Renal pelvis (tissue), 12 donors: ENCODE results near the gene TEX13A. TPM values are rescaled to one million over a fixed set of nuclear protein-coding genes. Genes with fewer than 3 reads are reported as not detected.
A peak's percentile ranks its signal among the peaks of the same experiment; 100 is the strongest.
"Not testable (repeated sequence)": the region's sequence is repeated elsewhere in the genome, so short reads cannot be mapped to it uniquely, and the experiment has no call there.

Source experiments
- DNase-seq: peaks from one replicate; pipeline ENCODE4 v3.0.0-alpha.2; 2013
- long read RNA-seq, 16 experiments: transcript quantifications; one replicate each; lab custom pipeline, GENCODE V29; 2026
- polyA plus RNA-seq, 3 donors: library from polyadenylated mRNA; unstranded; fragments of 120-200 nt; gene quantifications; one replicate each; pipeline ENCODE4 v1.2.1, GENCODE V29; 2013; ENCODE audit not compliant: insufficient read length in 3 of 3

The TEX13A gene
- polyA plus RNA-seq: not detected
- long read RNA-seq, donor 1: 0 reads
- long read RNA-seq, donor 2: 0 reads
- long read RNA-seq, donor 3: 0 reads
- long read RNA-seq, donor 4: 0 reads
- long read RNA-seq, donor 5: 0 reads
- long read RNA-seq, donor 6: 0 reads
- long read RNA-seq, donor 7: 0 reads
- long read RNA-seq, donor 8: 0 reads
- long read RNA-seq, donor 9: 0 reads
- long read RNA-seq, donor 10: 0 reads
- long read RNA-seq, donor 11: 0 reads
- long read RNA-seq, donor 12: 0 reads
- long read RNA-seq, donor 13: 0 reads
- long read RNA-seq, donor 14: 0 reads
- long read RNA-seq, donor 15: 0 reads
- long read RNA-seq, donor 16: 0 reads

GRCh38 chrX:105220636-105221035 lies at the start of gene TEX13A:
TSS of gene TEX13A (minus strand) at chrX:105220694. CDS start at chrX:105220397, 297 bp downstream.
- no peak for DNase-seq

DNA sequence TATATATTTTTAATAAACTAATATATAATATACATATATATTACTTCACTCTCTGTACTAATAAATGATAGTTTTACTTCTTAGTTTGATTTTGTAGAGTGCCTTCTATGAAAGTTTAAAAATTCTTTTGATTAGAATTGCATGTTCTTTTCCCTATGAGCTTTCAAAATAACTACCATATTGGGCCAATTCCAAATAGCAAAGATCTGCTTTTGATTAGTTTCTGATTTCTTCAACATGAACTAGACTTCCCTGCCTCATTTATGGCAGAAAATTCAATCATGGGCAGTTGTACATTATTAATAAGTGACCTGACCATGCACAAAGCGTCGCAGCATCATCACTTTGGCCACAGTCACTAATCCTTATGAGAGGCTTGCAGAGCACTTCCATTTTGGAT lies 48.9 kb upstream of the TEX13A start:
- DNase-seq: no peak

DNA sequence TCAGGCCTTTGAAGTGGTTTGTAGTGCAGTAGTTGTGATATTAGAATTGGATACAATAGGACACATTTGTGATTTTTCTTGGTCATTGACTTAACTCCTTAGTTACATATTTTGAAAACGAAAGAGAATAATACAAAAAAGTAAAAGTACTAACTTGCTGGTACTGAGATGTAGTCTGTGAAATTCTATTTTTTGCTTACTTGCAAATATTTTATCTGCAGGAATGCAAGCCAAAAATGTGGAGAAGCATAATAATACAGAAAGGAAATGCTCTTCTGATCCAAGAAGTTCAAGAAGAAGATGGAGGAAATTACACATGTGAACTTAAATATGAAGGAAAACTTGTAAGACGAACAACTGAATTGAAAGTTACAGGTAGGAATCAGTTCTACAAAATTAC lies 46.7 kb upstream of the TEX13A start:
- no peak for DNase-seq

GRCh38 chrX:105266456-105266855 lies 46.0 kb upstream of the TEX13A start:
- DNase-seq: no peak

DNA sequence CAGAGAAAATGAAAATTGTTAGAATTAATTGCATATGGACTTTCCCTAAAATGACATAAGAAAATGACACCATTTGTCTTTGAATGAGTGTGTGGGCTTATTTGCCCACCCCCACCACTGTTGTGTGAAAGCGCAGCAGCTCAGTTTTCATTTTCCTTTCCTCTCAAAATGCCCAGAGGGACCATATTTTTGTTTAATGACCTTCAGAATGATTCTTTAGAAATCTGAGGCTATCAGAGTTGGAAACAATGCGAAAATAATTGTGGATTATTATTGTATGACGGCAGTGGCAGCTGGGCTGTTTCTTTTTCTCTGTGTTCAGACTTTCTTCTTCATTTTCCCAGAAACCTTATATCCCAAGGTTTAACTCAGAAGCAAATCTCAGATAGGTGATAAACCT lies 44.6 kb upstream of the TEX13A start:
- peak; percentile 23 for DNase-seq

GRCh38 chrX:105263801-105264200 lies 43.3 kb upstream of the TEX13A start:
- no peak for DNase-seq

DNA sequence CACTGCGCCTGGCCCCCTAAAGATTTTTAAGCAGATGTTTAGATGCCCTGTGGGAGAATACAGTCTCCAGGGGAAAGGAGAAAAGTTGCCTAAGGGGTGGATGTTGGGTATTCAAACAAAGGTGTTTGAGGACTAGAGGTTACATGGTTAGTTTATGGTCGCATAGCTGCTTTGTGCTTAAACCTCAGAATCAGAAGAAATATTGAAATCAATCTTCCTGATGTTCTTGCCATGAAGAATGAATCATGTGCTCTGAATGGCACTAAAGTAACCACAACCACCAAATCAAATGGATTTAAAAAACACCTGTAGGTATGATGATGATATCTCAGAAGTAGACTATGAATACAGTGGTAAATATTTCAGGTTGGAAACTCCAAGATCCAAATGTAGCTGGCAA lies 42.7 kb upstream of the TEX13A start:
- no peak for DNase-seq

GRCh38 chrX:105260291-105261043 lies 40.0 kb upstream of the TEX13A start:
- no peak for DNase-seq

DNA sequence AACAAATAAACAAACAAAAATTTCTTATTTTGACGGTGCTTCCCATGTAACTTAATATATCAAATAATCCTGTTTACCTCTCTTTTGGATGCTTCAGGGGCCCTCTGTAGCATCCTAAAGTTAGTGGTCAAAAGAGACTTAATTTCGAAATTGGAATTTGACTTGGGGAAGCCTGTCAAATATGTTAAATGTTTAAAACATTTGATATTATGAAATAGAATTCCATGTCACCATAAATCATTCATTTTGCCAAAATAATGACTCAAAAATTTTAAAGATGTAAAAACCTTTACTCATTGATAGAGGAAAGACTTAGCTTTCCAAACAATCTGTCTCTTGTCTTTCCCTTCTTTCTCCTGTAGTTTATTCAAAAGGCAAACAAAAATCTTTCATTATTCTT lies 20.6 kb upstream of the TEX13A start:
- DNase-seq: no peak

GRCh38 chrX:105237407-105237806 lies 16.9 kb upstream of the TEX13A start:
- not testable (repeated sequence) for DNase-seq

DNA sequence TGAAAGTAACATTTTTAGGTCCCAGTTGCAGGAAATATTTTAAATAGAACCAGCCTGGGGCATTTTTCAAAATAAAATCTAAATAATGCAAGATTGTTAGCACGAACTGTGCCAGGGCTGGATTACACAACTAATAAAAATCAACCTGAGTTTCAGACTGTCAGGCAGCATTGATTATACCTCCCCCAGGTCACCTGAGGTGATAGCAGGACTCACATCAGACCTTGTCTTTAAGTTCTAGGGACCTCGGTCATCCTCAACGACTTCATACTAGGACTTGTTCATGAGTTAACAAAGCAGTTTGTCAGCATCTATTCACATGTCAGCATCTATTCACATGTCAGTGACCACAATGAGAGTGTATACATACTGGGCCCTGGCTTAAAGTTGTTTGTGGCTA lies 8.7 kb upstream of the TEX13A start:
- no peak for DNase-seq

- DNase-seq: no peak
Measured at GRCh38 chrX:105228602-105229001, 8.1 kb upstream of the TEX13A start.

DNA sequence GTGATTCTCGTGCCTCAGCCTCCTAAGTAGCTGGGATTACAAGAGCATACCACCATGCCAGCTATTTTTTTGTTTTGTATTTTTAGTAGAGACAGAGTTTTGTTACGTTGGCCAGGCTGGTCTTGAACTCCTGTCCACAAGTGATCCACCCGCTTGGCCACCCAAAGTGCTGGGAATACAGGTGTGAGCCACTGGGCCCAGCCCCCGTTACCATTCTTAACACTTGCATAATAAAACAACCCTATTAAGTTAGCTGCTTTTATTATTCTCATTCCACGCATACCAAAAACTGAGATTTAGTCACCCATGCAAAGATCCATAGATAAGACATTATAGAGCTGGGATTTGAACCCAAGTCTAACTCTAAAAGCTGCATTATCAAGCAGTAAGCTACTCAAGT lies 6.0 kb upstream of the TEX13A start:
- no peak for DNase-seq

GRCh38 chrX:105221374-105221773 lies 880 bp upstream of the TEX13A start:
- DNase-seq: no peak

- no peak for DNase-seq
Measured at GRCh38 chrX:105219454-105220401, 766 bp downstream of the TEX13A start.

- no peak for DNase-seq
Measured at GRCh38 chrX:105211066-105211575, 9.4 kb downstream of the TEX13A start.

DNA sequence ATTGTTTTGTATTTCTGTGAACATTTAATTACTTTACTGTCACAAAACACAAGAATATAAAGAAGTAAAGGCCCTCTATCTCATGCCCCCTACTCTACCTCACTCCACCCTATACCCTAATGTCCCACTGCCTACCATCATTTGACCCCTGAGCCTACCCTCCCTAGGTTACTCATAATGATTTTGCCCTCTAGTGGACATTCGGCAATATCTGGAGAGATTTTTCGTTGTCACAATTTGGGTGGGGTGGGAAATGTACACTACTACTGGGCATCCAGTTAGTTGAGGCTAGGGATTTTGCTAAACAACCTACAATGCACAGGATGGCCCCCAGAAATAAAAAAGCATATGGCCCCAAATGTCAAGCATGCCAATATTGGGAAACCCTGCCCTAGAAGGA lies 10.2 kb downstream of the TEX13A start:
- no peak for DNase-seq

GRCh38 chrX:105209406-105209805 lies 11.1 kb downstream of the TEX13A start:
- DNase-seq: no peak

- no peak for DNase-seq
Measured at GRCh38 chrX:105191878-105192277, 28.6 kb downstream of the TEX13A start.

GRCh38 chrX:105190252-105190853 lies 30.1 kb downstream of the TEX13A start:
- DNase-seq: peak; percentile 17

DNA sequence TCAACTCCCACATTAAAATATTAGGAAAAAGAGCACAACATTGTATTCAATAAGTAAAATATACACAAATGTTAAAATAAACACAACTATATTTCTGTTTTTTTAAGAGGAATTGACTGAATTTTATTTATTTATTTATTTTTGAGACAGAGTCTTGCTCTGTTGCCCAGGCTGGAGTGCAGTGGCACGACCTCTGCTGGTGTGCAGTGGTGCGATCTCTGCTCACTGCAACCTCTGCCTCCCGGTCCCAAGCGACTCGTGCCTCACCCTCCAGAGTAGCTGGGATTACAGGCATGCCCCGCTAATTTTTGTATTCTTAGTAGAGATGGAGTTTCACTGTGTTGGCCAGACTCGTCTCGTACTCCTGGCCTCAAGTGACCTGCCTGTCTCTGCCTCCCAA lies 31.4 kb downstream of the TEX13A start:
- DNase-seq: no peak

DNA sequence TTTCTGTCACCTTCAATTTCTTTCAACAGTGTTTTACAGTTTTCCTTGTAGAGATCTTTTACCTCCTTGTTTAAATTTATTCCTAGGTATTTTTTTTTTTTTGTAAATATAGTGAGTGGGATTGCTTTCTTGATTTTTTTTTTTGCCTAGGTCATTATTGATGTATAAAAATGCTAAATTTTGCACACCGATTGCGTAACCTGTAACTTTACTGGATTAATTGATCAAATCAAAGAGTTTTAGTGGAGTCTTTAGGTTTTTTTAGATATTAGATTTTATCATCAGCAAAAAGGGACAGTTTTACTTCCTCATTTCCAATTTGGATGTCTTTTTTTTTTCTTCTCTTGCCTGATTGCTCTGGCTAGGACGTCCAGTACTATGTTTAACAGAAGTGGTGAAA lies 40.9 kb downstream of the TEX13A start:
- DNase-seq: no peak
